Body of pancreas (tissue), 4 donors: ENCODE data around the gene CCDC112.

ENCODE experiments used
- CTCF ChIP-seq, 7 experiments: fragments of 450-650 bp in 4 of 7; fragments of 200-600 bp in 3 of 7; sonication (generic) in 3 of 7; IDR thresholded peaks; one replicate each; pipeline ENCODE4 v1.5.1; 2016 to 2019; ENCODE audit warnings: antibody characterized with exemption in 7 of 7
- POLR2A ChIP-seq, 3 donors: fragments of 450-650 bp; IDR thresholded peaks; one replicate each; pipeline ENCODE4 v1.6.1; 2016; ENCODE audit warnings: antibody characterized with exemption in 3 of 3, mild to moderate bottlenecking in 2 of 3

- TF ChIP-seq CTCF (IDR thresholded peaks at IDR 0.05), result no peak
- no peak for TF ChIP-seq POLR2A (IDR thresholded peaks at IDR 0.05)
Measured at GRCh38 chr5:115322729-115323128, 26.3 kb upstream of the CCDC112 start.
